H1 (cell line): Measurements from ENCODE around the gene FOXN3.

Experiments used
- ASH2L ChIP-seq: fragments of 200-600, 300-600 bp; sonication (generic); IDR thresholded peaks from one replicate; pipeline ENCODE4 v1.7.1; 2017; ENCODE audit warnings: low read length
- CTCF ChIP-seq, 3 experiments: IDR thresholded peaks; 1 replicate in 2 of 3; 2 replicates in 1 of 3; pipeline versions ENCODE4 v1.5.1 to v1.6.1; 2011; ENCODE audit warnings: low read length in 3 of 3, mild to moderate bottlenecking in 3 of 3, inconsistent platforms in 2 of 3, low read depth in 1 of 3, moderate library complexity in 1 of 3; ENCODE audit not compliant: insufficient read depth in 1 of 3; ENCODE audit errors: control extremely low read depth in 1 of 3
- EGR1 ChIP-seq: IDR thresholded peaks from 2 replicates; pipeline ENCODE4 v1.6.1; 2011; ENCODE audit warnings: low read depth, low read length, borderline replicate concordance
- EP300 ChIP-seq, 2 experiments: IDR thresholded peaks; 1 replicate in 1 of 2; 2 replicates in 1 of 2; pipeline ENCODE4 v1.6.1; 2011 to 2012; ENCODE audit warnings: low read depth in 2 of 2, low read length in 2 of 2, mild to moderate bottlenecking in 2 of 2, borderline replicate concordance in 1 of 2, inconsistent platforms in 1 of 2, moderate library complexity in 1 of 2
- EZH2 ChIP-seq: fragments of 200-600 bp; sonication (generic); IDR thresholded peaks from 2 replicates; pipeline ENCODE4 v1.7.1; 2012; ENCODE audit warnings: low read depth, mild to moderate bottlenecking, moderate library complexity, low read length, inconsistent platforms; ENCODE audit not compliant: severe bottlenecking
- MAFK ChIP-seq: IDR thresholded peaks from 2 replicates; pipeline ENCODE4 v1.6.1; 2012; ENCODE audit warnings: low read depth, mild to moderate bottlenecking, improper control_type of control experiment, low read length
- POLR2A ChIP-seq, 2 experiments: IDR thresholded peaks; 1 replicate in 1 of 2; 2 replicates in 1 of 2; pipeline ENCODE4 v1.6.1; 2011; ENCODE audit warnings: low read depth in 2 of 2, low read length in 2 of 2, mild to moderate bottlenecking in 2 of 2; ENCODE audit errors: control extremely low read depth in 1 of 2
- POU5F1 ChIP-seq: IDR thresholded peaks from 2 replicates; pipeline ENCODE4 v1.6.1; 2011; ENCODE audit warnings: low read depth, mild to moderate bottlenecking, low read length, moderate library complexity
- RXRA ChIP-seq: IDR thresholded peaks from 2 replicates; pipeline ENCODE4 v1.6.1; 2011; ENCODE audit warnings: low read depth, mild to moderate bottlenecking, low read length, moderate library complexity; ENCODE audit not compliant: insufficient read depth
- SIN3A ChIP-seq, 2 experiments: IDR thresholded peaks in 1 of 2; conservative IDR thresholded peaks in 1 of 2; 2 replicates each; pipeline ENCODE4 v1.6.1; 2011 to 2012; ENCODE audit warnings: low read length in 2 of 2, improper control_type of control experiment in 1 of 2, low read depth in 1 of 2, mild to moderate bottlenecking in 1 of 2
- USF2 ChIP-seq: IDR thresholded peaks from 2 replicates; pipeline ENCODE4 v1.6.1; 2011; ENCODE audit warnings: low read length, improper control_type of control experiment
- TF ChIP-seq, protein P1 (sequence below): IDR thresholded peaks from 2 replicates; pipeline ENCODE4 v1.6.1; 2011; ENCODE audit warnings: low read depth, mild to moderate bottlenecking, low read length; ENCODE audit not compliant: insufficient read depth

GRCh38 chr14:89196545-89196944 is 220.5 kb downstream of the FOXN3 start:
- TF ChIP-seq ASH2L (no peak), USF2 (no peak), RXRA (no peak), CTCF (IDR thresholded peaks at IDR 0.05; ENCODE audit: control extremely low read depth in 1 of 3, insufficient read depth in 1 of 3, low read depth in 1 of 3, low read length in 3 of 3) (no peak), EZH2 (no peak), SIN3A (conservative IDR thresholded peaks at IDR 0.05 in 1 of 2, IDR thresholded peaks at IDR 0.05 in 1 of 2; ENCODE audit: low read depth in 1 of 2, low read length in 2 of 2) (no peak), EGR1 (no peak), POLR2A (IDR thresholded peaks at IDR 0.05; ENCODE audit: control extremely low read depth in 1 of 2, low read depth in 2 of 2, low read length in 2 of 2) (no peak), POU5F1 (no peak), EP300 (IDR thresholded peaks at IDR 0.05; ENCODE audit: borderline replicate concordance in 1 of 2, low read depth in 2 of 2, low read length in 2 of 2) (no peak), MAFK (no peak)
- TF ChIP-seq, protein P1, sequence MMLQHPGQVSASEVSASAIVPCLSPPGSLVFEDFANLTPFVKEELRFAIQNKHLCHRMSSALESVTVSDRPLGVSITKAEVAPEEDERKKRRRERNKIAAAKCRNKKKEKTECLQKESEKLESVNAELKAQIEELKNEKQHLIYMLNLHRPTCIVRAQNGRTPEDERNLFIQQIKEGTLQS = no peak
